Measurements from ENCODE around the gene CPEB3. TPM values are rescaled to one million over a fixed set of nuclear protein-coding genes. Genes with fewer than 3 reads are reported as not detected.

CPEB3 gene
- total and polyA plus RNA-seq, 9 of the 15 experiments (the other 6 are each of a cell fraction or from before 2014, with no cell fraction given) = 0.15 to 1.2 (median 0.51) TPM

GRCh38 chr10:92031580-92031979, 259.3 kb downstream of the CPEB3 start:
- ChIA-PET POLR2A (no interaction called here), CTCF (ENCODE audit: low intra/inter-chr PET ratio) (no interaction called here)
- in situ Hi-C loops (cut with MboI) (no loop called here), intact Hi-C loops (cut with micrococcal nuclease) (no loop called here)
- Histone ChIP-seq H3K36me3 (ENCODE audit: control insufficient read depth, insufficient read depth, low read length) (peaks cover 60% of the 10 kb centered on the region), H3K27ac (ENCODE audit: extremely low read depth, low read depth, low read length) (no peak overlapping the region), H3K4me2 (ENCODE audit: insufficient read depth, low read length) (no peak overlapping the region), H3K27me3 (ENCODE audit: control insufficient read depth in 2 of 2, insufficient read depth in 2 of 2, low read length in 2 of 2) (no peaks in the 10 kb centered on the region), H3K9me3 (replicated peaks; ENCODE audit: control insufficient read depth, insufficient read depth, low read depth, low read length) (no peaks in the 10 kb centered on the region), H2AFZ (ENCODE audit: low read depth, low read length) (no peak overlapping the region), H3K9ac (ENCODE audit: insufficient read depth in 1 of 2, low read depth in 2 of 2, low read length in 2 of 2) (no peak overlapping the region), H3K4me1 (replicated peaks in 1 of 2; ENCODE audit: control insufficient read depth in 2 of 2, insufficient read depth in 2 of 2, low read length in 2 of 2) (peaks cover 0 to 18% of the 10 kb centered on the region in 2 experiments; a peak in 4 of 5 replicates), H3K79me2 (ENCODE audit: control insufficient read depth, insufficient read depth, low read length) (no peaks in the 10 kb centered on the region), H4K20me1 (replicated peaks; ENCODE audit: control insufficient read depth, insufficient read depth, low read length) (no peaks in the 10 kb centered on the region), H3K4me3 (no peak overlapping the region), H3K9me1 (ENCODE audit: control insufficient read depth, insufficient read depth, low read length) (peaks cover 3% of the 10 kb centered on the region)
- DNase-seq (ENCODE audit: extremely low read depth in 1 of 4, low spot score in 3 of 4) = no peak
- TF ChIP-seq GABPB1 (CRISPR knock-in tag; IDR thresholded peaks at IDR 0.05) = no peak
- TF ChIP-seq CCAR2 (IDR thresholded peaks at IDR 0.05; ENCODE audit: low read depth, low read length) = no peak
- no peak for ATAC-seq
- 86% methylated on average over 3 of the region's 3 CpGs for WGBS (ENCODE audit: insufficient coverage, low coverage, missing lambda C conversion rate)
- no peak for FAIRE-seq
- no TSS peak for BruUV-seq (replicated peaks)

DNA sequence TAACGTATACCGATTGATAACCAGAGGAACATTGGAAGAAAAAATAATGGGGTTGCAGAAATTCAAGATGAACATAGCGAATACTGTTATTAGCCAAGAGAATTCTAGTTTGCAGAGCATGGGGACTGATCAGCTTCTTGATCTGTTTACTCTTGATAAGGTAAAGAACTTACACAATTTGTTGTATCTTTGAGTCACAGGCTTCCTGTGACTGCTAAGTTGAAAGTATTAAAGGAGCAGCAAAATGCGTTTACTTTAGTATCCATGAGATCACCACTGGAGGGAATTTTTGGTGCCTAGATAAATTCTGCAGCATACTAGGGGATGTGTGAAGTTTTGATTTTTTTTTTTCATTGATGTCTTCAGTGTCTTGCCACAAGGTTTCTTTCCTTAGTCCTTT, 263.7 kb downstream of the CPEB3 start:
- FAIRE-seq (peak; percentile 40), ATAC-seq (peak; percentile 42; the same call in 2 of the 3 replicates), DNase-seq (ENCODE audit: extremely low read depth in 1 of 4, low spot score in 3 of 4) (peak; percentile 14 to 49 (median 32))
- no peak overlapping the region for H3K9ac ChIP-seq (ENCODE audit: insufficient read depth in 1 of 2, low read depth in 2 of 2, low read length in 2 of 2)
- no peak overlapping the region for H3K27ac ChIP-seq (ENCODE audit: extremely low read depth, low read depth, low read length)
- no peak overlapping the region for H2AFZ ChIP-seq (ENCODE audit: low read depth, low read length)
- BruUV-seq (replicated peaks) = no TSS peak
- no peak overlapping the region for H3K4me2 ChIP-seq (ENCODE audit: insufficient read depth, low read length)
- H3K9me1 ChIP-seq (ENCODE audit: control insufficient read depth, insufficient read depth, low read length) = peaks cover 3% of the 10 kb centered on the region
- CTCF ChIA-PET (ENCODE audit: low intra/inter-chr PET ratio) = no interaction called here
- H3K36me3 ChIP-seq (ENCODE audit: control insufficient read depth, insufficient read depth, low read length) = peaks cover 89% of the 10 kb centered on the region
- no peak overlapping the region for H3K4me3 ChIP-seq
- in situ Hi-C loops (cut with MboI) = no loop called here
- no peaks in the 10 kb centered on the region for H3K79me2 ChIP-seq (ENCODE audit: control insufficient read depth, insufficient read depth, low read length)
- POLR2A ChIA-PET = no interaction called here
- intact Hi-C loops (cut with micrococcal nuclease) = no loop called here
- 30% methylated on average over 4 of the region's 4 CpGs for WGBS (ENCODE audit: insufficient coverage, low coverage, missing lambda C conversion rate)
- H3K4me1 ChIP-seq (replicated peaks in 1 of 2; ENCODE audit: control insufficient read depth in 2 of 2, insufficient read depth in 2 of 2, low read length in 2 of 2) = peaks cover 0 to 12% of the 10 kb centered on the region in 2 experiments; a peak in 4 of 5 replicates
- H3K27me3 ChIP-seq (ENCODE audit: control insufficient read depth in 2 of 2, insufficient read depth in 2 of 2, low read length in 2 of 2) = no peaks in the 10 kb centered on the region
- no peaks in the 10 kb centered on the region for H3K9me3 ChIP-seq (replicated peaks; ENCODE audit: control insufficient read depth, insufficient read depth, low read depth, low read length)
- H4K20me1 ChIP-seq (replicated peaks; ENCODE audit: control insufficient read depth, insufficient read depth, low read length) = no peaks in the 10 kb centered on the region
- TF ChIP-seq CEBPG (CRISPR knock-in tag; IDR thresholded peaks at IDR 0.05) (no peak), CEBPG (tag; conservative IDR thresholded peaks at IDR 0.05 in 1 of 2, IDR thresholded peaks at IDR 0.05 in 1 of 2) (peak in 1 of 2 experiments; percentile 66; a peak in 2 of 4 replicates), ILK (tag; IDR thresholded peaks at IDR 0.05; ENCODE audit: borderline replicate concordance, low read depth) (no peak), FOS (IDR thresholded peaks at IDR 0.05; ENCODE audit: extremely low read depth, insufficient read length) (no peak), ATF7 (IDR thresholded peaks at IDR 0.05) (0 out of 2 replicates have a peak, but pooled peaks have one; percentile 20), SMARCA4 (IDR thresholded peaks at IDR 0.05) (peak; percentile 31; the same call in 1 of the 2 replicates), CBFA2T3 (IDR thresholded peaks at IDR 0.05) (peak; percentile 66; the same call in 1 of the 2 replicates), TRIM24 (IDR thresholded peaks at IDR 0.05) (0 out of 4 replicates have a peak, but pooled peaks of 1 of the 2 experiments have one; percentile 12), ATF3 (IDR thresholded peaks at IDR 0.05) (peak; percentile 26; the same call in 1 of the 2 replicates), ATF3 (CRISPR knock-in tag; conservative IDR thresholded peaks at IDR 0.05) (no peak), SOX6 (IDR thresholded peaks at IDR 0.05) (0 out of 2 replicates have a peak, but pooled peaks have one; percentile 31), TEAD4 (IDR thresholded peaks at IDR 0.05; ENCODE audit: low read length) (peak; percentile 66), TEAD4 (CRISPR knock-in tag; IDR thresholded peaks at IDR 0.05; ENCODE audit: borderline replicate concordance) (no peak), FOXM1 (IDR thresholded peaks at IDR 0.05; ENCODE audit: low read depth) (peak; percentile 34; the same call in 1 of the 2 replicates), FOXM1 (CRISPR knock-in tag; IDR thresholded peaks at IDR 0.05; ENCODE audit: low read depth) (no peak), MCM2 (IDR thresholded peaks at IDR 0.05; ENCODE audit: low read depth) (no peak), DPF2 (IDR thresholded peaks at IDR 0.05) (peak; percentile 53), ZNF134 (CRISPR knock-in tag; conservative IDR thresholded peaks at IDR 0.05) (no peak)

Measured in K562 (cell line).